Esophagus (tissue), 2 donors: ENCODE measurements around the gene CREB5. TPM values are rescaled to one million over a fixed set of nuclear protein-coding genes. Genes with fewer than 3 reads are reported as not detected.

Experiments
- H3K27ac ChIP-seq, 2 donors: one replicate each; pipeline ENCODE4 v1.5.1; 2013; ENCODE audit warnings: low read depth in 2 of 2, mild to moderate bottlenecking in 2 of 2, inconsistent platforms in 1 of 2, low read length in 1 of 2, moderate library complexity in 1 of 2
- H3K27me3 ChIP-seq, 2 donors: one replicate each; pipeline ENCODE4 v1.6.1; 2013; ENCODE audit warnings: low read length in 2 of 2, control low read depth in 1 of 2, mild to moderate bottlenecking in 1 of 2; ENCODE audit not compliant: insufficient read depth in 2 of 2, control insufficient read depth in 1 of 2
- H3K36me3 ChIP-seq, 2 donors: one replicate each; pipeline ENCODE4 v1.6.1; 2013; ENCODE audit warnings: low read length in 1 of 2; ENCODE audit not compliant: control insufficient read depth in 2 of 2, insufficient read depth in 2 of 2
- H3K4me1 ChIP-seq, 2 donors: one replicate each; pipeline ENCODE4 v1.6.1; 2013; ENCODE audit warnings: low read length in 1 of 2; ENCODE audit not compliant: control insufficient read depth in 2 of 2, insufficient read depth in 2 of 2
- H3K4me3 ChIP-seq, 2 donors: one replicate each; pipeline ENCODE4 v1.5.1; 2013; ENCODE audit warnings: low read length in 2 of 2, mild to moderate bottlenecking in 2 of 2, low read depth in 1 of 2, moderate library complexity in 1 of 2
- H3K9me3 ChIP-seq, 2 donors: one replicate each; pipeline ENCODE4 v1.6.1; 2013; ENCODE audit warnings: mild to moderate bottlenecking in 2 of 2, low read depth in 1 of 2, low read length in 1 of 2, moderate library complexity in 1 of 2; ENCODE audit not compliant: control insufficient read depth in 2 of 2, insufficient read depth in 1 of 2
- WGBS, 2 donors: extraction: QIAGEN DNeasy Blood & Tissue Kit; methylation state at CpG; one replicate each; pipeline ENCODE4 v1.1.7; 2013; 5-methylcytosine and 5-hydroxymethylcytosine counted together
- polyA plus RNA-seq, 2 donors: library from polyadenylated mRNA; stranded (reverse); fragments of 200-250 nt; gene quantifications; one replicate each; pipeline ENCODE4 v1.2.3, GENCODE V29; 2013
- donor health status: healthy with polysubstance abuse.
- donor health status: Bipolar disorder and iron deficiency.

Gene CREB5
- polyA plus RNA-seq, 2 donors: 0.67 to 1.2 TPM

DNA sequence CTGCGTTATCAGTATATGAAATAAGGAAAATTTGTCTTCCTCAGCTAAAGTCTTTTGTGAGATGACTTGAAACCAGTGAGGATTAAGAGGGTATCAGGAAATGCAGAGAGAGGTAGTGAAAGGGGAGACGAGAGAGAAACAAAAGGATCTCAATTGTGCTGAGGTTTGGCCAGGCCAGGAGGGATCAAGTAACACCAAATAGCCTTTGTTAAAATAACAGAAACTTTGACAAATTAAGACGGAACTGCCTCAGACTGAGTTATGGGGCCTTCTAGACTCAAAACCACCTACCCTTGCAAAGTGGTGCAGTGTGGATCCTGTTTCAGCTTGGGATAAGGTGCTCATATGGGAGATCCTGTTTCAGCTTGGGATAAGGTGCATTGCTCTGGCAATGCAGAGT is 263.1 kb downstream of the CREB5 start:
- no peaks in the 10 kb centered on the region for H3K27me3 ChIP-seq
- H3K36me3 ChIP-seq: peaks cover 0 to 2% of the 10 kb centered on the region in 2 donors
- H3K27ac ChIP-seq: no peak overlapping the region
- no peaks in the 10 kb centered on the region for H3K9me3 ChIP-seq
- H3K4me3 ChIP-seq: no peak overlapping the region
- no peaks in the 10 kb centered on the region for H3K4me1 ChIP-seq
- WGBS, 2 donors: 92 to 96% methylated on average over 3 of the region's 3 CpGs

DNA sequence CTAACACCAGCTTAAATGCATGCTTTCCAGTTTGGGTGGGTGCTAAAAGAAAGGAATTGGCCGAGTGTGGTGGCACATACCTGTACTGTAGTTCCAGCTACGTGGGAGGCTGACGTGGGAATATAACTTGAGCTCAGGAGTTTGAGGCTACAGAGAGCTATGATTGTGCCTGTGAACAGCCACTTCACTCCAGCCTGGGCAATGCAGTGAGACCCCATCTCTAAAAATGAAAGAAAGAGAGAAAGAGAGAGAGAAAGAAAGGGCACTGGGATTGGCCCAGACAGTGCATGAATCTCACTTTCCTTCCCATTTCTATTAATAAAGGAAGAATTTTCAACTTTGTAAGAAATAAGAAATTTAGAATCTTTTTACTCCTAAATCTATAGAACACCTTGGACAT is 265.4 kb downstream of the CREB5 start:
- peaks cover 0 to 2% of the 10 kb centered on the region in 2 donors for H3K36me3 ChIP-seq
- no peaks in the 10 kb centered on the region for H3K9me3 ChIP-seq
- no peaks in the 10 kb centered on the region for H3K4me1 ChIP-seq
- 94 to 96% methylated on average over 3 of the region's 3 CpGs for WGBS, 2 donors
- H3K27ac ChIP-seq: no peak overlapping the region
- no peak overlapping the region for H3K4me3 ChIP-seq
- H3K27me3 ChIP-seq: no peaks in the 10 kb centered on the region

DNA sequence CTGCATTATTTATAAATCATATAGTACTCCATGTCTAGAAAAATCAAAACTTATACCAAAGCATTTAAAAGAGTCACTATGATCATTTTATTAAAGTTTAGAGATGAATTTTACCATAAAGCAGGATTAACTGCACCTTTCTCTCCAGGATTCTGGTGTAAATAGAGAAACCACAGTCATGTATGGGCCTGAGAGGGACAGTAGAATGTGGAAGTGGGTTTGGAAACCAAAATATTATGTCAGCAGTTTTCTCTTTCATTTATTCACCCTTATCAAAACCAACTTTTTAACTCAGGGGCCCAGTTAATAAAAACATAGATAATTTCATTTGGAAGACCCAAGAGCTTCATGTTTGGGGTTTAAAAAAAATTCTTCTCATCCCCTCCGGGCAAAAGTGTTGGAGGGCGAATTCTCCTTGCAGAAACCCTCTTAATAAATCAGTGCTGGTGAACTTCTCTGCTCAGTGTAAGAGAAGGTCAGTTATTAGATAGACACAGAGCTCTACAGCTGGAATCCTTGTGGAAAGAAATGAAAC is 266.2 kb downstream of the CREB5 start:
- 57 to 64% methylated on average over 2 of the region's 2 CpGs for WGBS, 2 donors

DNA sequence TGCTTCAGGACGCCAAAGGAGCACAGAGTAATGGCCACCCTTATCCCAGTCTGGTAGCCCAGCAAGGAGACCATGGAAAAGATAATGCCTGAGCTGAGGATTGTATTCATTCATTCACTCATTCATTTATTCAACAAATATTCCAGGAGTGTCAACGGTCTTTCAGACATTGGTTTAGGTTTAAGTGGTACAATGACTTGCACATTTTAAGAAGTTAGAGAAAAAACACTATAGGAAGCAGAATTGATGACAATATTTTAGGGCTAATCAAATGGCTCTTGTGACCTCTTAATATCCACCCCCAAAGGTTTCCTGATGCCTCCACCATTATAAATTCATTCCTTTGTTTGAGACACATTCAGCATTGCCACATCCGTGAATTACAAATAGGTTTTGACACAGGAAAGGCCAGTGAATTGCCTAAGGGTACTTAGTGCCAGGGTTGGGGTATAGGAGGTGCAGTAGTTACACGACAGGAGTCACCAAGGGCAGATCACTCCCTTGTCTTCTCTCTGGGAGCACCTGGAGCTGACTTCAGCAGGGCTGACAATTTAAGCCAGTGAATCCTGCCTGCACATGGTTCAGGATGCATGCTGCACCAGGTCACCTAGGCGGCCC is 269.5 kb downstream of the CREB5 start:
- WGBS, 2 donors: 84 to 89% methylated on average over 5 of the region's 5 CpGs

More for the DNA sequence above, 266.2 kb downstream of the CREB5 start:
- H3K27me3 ChIP-seq: no peaks in the 10 kb centered on the region
- no peaks in the 10 kb centered on the region for H3K36me3 ChIP-seq
- H3K9me3 ChIP-seq: no peaks in the 10 kb centered on the region
- no peak overlapping the region for H3K4me3 ChIP-seq
- no peak overlapping the region for H3K27ac ChIP-seq
- H3K4me1 ChIP-seq: no peaks in the 10 kb centered on the region

DNA sequence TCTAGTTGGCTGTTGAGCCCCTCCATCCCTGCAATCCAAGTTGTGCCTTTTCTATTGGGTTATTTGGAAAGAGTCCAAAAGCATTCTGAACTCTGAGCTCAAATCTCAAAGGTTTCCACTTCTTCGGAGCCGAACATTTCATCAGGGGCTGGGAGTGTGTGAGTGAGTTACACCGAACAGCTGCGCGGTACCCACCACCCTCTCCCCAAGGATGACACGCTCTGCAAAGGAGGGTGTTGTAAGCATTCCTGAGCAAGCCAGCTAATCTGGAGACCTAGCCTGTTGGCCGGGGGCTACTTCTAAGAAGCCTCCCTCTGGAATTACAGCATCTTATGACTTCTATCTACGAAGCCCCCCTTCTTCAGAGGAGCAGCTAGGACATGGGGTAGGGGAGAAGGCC is 270.5 kb downstream of the CREB5 start:
- WGBS, 2 donors: 71 to 89% methylated on average over 8 of the region's 8 CpGs

More for the DNA sequence above, 269.5 kb downstream of the CREB5 start:
- Histone ChIP-seq H3K36me3 (no peaks in the 10 kb centered on the region), H3K27me3 (no peaks in the 10 kb centered on the region), H3K27ac (no peak overlapping the region), H3K4me1 (no peaks in the 10 kb centered on the region), H3K9me3 (no peaks in the 10 kb centered on the region), H3K4me3 (no peak overlapping the region)

DNA sequence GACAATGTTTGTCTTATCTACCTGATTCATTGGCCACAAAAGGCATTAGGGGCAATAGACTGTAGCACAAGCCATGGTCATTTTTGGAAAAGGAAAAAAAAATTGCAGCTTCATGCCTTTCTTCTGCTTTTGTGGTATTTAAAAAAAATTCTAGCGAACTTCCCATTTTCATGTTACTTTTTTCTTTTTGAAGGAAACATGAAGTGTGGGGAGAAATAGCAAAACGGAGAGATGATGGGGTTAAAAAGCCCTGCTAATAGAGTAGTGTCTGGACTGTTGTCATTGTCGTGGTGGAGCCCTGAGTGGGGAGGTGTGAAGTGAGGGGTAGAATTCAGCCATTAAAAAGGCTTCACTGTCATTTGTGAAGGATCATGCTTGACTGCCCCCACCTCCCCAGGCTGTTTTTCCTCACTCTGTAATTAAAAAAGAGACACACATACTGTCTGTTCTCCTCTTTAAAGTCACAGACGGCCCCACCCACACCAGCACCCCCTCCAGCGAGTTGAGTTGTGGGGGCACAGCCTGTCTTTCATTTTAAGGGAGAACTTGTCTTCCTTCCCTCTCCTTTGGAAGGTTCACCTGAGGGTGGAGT is 272.4 kb downstream of the CREB5 start:
- Histone ChIP-seq H3K27ac (peak overlapping the region; percentile 21 to 63), H3K36me3 (no peaks in the 10 kb centered on the region), H3K27me3 (no peaks in the 10 kb centered on the region), H3K4me3 (no peak overlapping the region), H3K4me1 (no peaks in the 10 kb centered on the region), H3K9me3 (no peaks in the 10 kb centered on the region)
- 46 to 50% methylated on average over 5 of the region's 5 CpGs for WGBS, 2 donors

More for the DNA sequence above, 270.5 kb downstream of the CREB5 start:
- Histone ChIP-seq H3K27ac (no peak overlapping the region), H3K4me3 (no peak overlapping the region), H3K36me3 (no peaks in the 10 kb centered on the region), H3K4me1 (no peaks in the 10 kb centered on the region), H3K27me3 (no peaks in the 10 kb centered on the region), H3K9me3 (no peaks in the 10 kb centered on the region)

DNA sequence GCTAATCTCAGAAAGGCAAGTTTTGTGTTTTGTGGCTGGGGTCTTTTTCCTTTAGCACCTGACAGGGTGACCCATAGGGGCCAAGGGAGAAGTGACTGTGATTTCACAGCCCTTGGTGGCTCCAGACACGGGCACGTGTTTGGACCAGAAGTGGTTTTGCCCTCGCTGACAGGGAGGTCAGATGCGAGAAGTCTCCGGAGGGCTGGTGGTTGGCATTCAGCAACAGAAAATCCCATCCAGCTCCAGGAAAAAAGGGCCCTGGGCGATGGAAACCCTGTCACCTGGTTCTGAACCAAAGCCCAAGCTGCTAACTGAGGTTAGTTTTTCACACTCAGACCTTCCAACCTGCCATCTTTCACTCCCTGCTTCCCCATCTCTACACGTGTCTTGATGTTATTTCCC is 272.9 kb downstream of the CREB5 start:
- peak overlapping the region; percentile 21 to 63 for H3K27ac ChIP-seq
- H3K36me3 ChIP-seq: no peaks in the 10 kb centered on the region
- no peaks in the 10 kb centered on the region for H3K4me1 ChIP-seq
- no peak overlapping the region for H3K4me3 ChIP-seq
- no peaks in the 10 kb centered on the region for H3K9me3 ChIP-seq
- WGBS, 2 donors: 19 to 26% methylated on average over 7 of the region's 7 CpGs
- no peaks in the 10 kb centered on the region for H3K27me3 ChIP-seq

DNA sequence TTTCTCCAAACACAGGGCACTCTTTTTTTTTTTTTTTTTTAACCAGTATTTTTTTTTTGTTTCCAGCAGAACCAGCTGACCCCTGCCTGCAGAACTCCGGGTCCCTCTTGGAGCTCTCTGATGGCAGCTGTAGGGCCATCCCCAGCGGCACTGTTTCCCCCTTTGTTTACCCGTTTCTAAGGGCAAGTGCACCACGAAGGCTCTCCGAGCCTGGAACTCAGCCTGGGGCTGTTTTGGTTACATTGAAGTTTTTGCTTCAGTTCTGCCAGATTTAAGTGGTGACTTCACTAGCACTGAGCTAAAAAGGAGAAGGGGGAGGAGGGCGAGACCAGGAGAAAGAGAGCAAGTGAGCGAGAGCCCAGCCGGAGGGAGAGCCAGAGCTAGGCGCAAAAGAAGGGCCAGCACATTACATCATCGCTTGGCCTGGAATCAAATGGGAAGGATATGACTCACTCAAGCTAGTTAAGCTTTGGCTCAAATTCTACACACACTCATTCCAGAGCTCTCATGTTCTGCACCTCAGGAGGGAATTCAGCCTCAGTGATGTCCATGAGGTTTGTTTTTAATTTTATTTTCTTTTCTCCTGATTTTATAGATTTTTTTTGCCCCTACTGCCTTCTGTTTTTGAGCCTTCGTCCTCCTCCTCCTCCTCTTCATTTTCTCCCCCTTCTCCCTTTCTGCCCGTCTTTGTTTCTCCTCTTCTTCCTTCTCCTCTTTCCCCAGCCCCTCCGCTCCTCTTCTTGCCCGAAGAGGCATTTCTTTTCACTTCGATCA is 273.5 kb downstream of the CREB5 start:
- H3K4me1 ChIP-seq: no peaks in the 10 kb centered on the region
- no peaks in the 10 kb centered on the region for H3K27me3 ChIP-seq
- WGBS, 2 donors: 2 to 4% methylated on average over 15 of the region's 15 CpGs
- peak overlapping the region; percentile 62 to 71 for H3K27ac ChIP-seq
- peak overlapping the region; percentile 12 to 37 for H3K4me3 ChIP-seq
- no peaks in the 10 kb centered on the region for H3K9me3 ChIP-seq
- H3K36me3 ChIP-seq: no peaks in the 10 kb centered on the region

DNA sequence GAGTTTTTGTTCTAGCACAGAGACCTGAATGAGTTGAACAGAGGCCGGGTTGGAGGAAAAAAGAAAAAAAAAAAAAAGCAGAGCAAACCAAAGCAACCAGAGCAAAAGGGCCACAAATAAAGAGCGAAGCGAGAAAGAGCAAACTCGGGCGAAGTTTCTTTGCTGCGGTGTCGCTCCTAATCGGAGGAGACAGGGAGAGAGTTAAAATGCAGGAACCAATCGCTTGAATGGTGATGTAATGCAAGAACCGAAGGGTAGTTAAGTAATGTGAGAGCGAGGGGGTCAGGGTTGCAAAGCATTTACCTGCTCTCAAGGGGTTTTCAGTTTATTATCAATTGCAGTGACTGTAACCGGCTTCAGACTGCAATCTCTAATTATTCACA is 274.1 kb downstream of the CREB5 start:
- 5 to 6% methylated on average over 12 of the region's 12 CpGs for WGBS, 2 donors
- no peaks in the 10 kb centered on the region for H3K9me3 ChIP-seq
- peak overlapping the region; percentile 12 to 37 for H3K4me3 ChIP-seq
- no peaks in the 10 kb centered on the region for H3K4me1 ChIP-seq
- peak overlapping the region; percentile 62 to 71 for H3K27ac ChIP-seq
- H3K27me3 ChIP-seq: no peaks in the 10 kb centered on the region
- H3K36me3 ChIP-seq: no peaks in the 10 kb centered on the region
